Measurements from ENCODE around the gene LPP. TPM values are rescaled to one million over a fixed set of nuclear protein-coding genes. Genes with fewer than 3 reads are reported as not detected.

The LPP gene
- total and polyA plus RNA-seq, 2 of the 4 experiments (the other 2 are of a cell fraction): 16.0 to 130 TPM

DNA sequence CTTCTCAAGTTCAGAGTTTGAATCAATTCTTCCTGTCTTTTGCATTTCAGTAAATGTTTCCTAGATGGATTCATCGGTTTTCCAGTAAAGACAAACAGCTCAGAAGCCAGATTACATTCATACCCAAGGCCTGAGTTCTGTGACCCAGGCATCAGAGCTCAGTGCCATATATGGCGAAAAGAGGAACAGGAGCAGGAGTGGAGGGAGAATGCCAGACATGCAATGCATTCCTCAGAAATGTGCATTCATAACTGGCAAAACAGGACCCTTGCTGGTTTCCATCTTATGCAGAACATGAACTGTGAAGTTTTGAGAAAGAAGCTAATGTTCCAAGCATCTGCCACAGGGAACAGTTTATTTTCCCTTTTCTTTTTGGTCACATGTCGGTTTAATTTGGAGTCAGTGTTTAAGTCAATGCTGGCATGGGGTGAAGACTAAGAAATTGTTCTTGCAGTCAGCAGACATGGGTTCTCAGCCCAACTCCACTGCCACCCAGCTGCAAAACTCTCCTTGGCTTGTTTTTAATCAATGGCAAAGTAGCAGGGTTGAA is 116.5 kb downstream of the LPP start (continued):
- TF ChIP-seq CEBPB (IDR thresholded peaks at IDR 0.05; ENCODE audit: low read depth, low read length): no peak

GRCh38 chr3:188271226-188271914 is 117.4 kb downstream of the LPP start:
- peak overlapping the region; percentile 96 for H3K27ac ChIP-seq (ENCODE audit: insufficient read depth, low read length)
- CTCF ChIA-PET: interaction anchor here (0.6 to 0.8 kb wide), 3 partner anchors 124 to 236 kb away, joined by 3 read pairs; no protein-coding TSS in a partner anchor
- peaks cover 13% of the 10 kb centered on the region for H4K20me1 ChIP-seq (ENCODE audit: insufficient read depth, low read length)
- in situ Hi-C loops (cut with MboI; ENCODE audit: low sequenced_read_pairs): no loop called here
- H3K56ac ChIP-seq (ENCODE audit: extremely low read depth, insufficient read depth, low read length): peak overlapping the region; percentile 98
- no CpG with 5 or more reads among the region's 5 CpGs for WGBS, 2 experiments (ENCODE audit: extremely low coverage in 2 of 2, insufficient read length in 1 of 2)
- H3K14ac ChIP-seq (replicated peaks; ENCODE audit: low read depth, low read length): peak overlapping the region; percentile 98
- peaks cover 36% of the 10 kb centered on the region for H3K9me1 ChIP-seq (ENCODE audit: insufficient read depth, low read length)
- no peaks in the 10 kb centered on the region for H3K27me3 ChIP-seq (ENCODE audit: control insufficient read depth, insufficient read depth, low read length)
- peaks cover 3% of the 10 kb centered on the region for H3K36me3 ChIP-seq (ENCODE audit: control insufficient read depth, insufficient read depth, low read length)
- H3K4ac ChIP-seq (ENCODE audit: low read depth, low read length): peak overlapping the region; percentile 98
- intact Hi-C loops (cut with micrococcal nuclease): loop anchor here (5.0 kb wide), 2 partner anchors 236 to 361 kb away; no protein-coding TSS in a partner anchor
- peak overlapping the region; percentile 94 for H3K18ac ChIP-seq (ENCODE audit: low read depth, low read length)
- H3K9ac ChIP-seq (ENCODE audit: low read depth, low read length): peak overlapping the region; percentile 76; the same call in 1 of the 2 replicates
- peak overlapping the region; percentile 98 for H2BK5ac ChIP-seq (ENCODE audit: low read depth, low read length, poor library complexity, severe bottlenecking)
- H2AFZ ChIP-seq (replicated peaks; ENCODE audit: low read length, poor library complexity): no peak overlapping the region
- peak overlapping the region; percentile 95 for H2AK5ac ChIP-seq (ENCODE audit: low read depth, low read length)
- peak overlapping the region; percentile 34; the same call in 1 of the 2 replicates for H3K4me2 ChIP-seq (ENCODE audit: low read depth, low read length)
- DNase-seq (no peak), ATAC-seq (ENCODE audit: low read depth) (no peak)
- H4K5ac ChIP-seq (ENCODE audit: low read depth, low read length): peak overlapping the region; percentile 60
- H3K9me3 ChIP-seq (ENCODE audit: control insufficient read depth, insufficient read depth, low read length): no peaks in the 10 kb centered on the region
- POLR2A ChIA-PET (ENCODE audit: unreplicated experiment): interaction anchor here (0.6 to 1.2 kb wide), 2 partner anchors 401 to 526 kb away, joined by 3 read pairs; partner anchors contain the start of gene BCL6
- peak overlapping the region; percentile 97 for H2BK120ac ChIP-seq (ENCODE audit: low read depth, low read length)
- H4K8ac ChIP-seq (ENCODE audit: low read depth in 2 of 2, low read length in 2 of 2): peak overlapping the region; percentile 69 to 97
- H2AK9ac ChIP-seq (replicated peaks; ENCODE audit: low read depth, low read length, poor library complexity): no peak overlapping the region
- H3K79me1 ChIP-seq (ENCODE audit: low read depth in 1 of 2, low read length in 2 of 2): peaks cover 28 to 63% of the 10 kb centered on the region in 2 experiments
- H3K4me1 ChIP-seq (ENCODE audit: control insufficient read depth, insufficient read depth, low read length): peaks cover 45% of the 10 kb centered on the region
- BruUV-seq (replicated peaks): no TSS peak
- peak overlapping the region; percentile 96 for H4K91ac ChIP-seq (ENCODE audit: insufficient read depth, low read depth, low read length)
- dilution Hi-C loops (cut with HindIII; ENCODE audit: low sequenced_read_pairs, unreplicated experiment): no loop called here
- H2BK20ac ChIP-seq (ENCODE audit: low read depth, low read length): peak overlapping the region; percentile 98
- H2BK15ac ChIP-seq (ENCODE audit: low read depth, low read length): peak overlapping the region; percentile 96
- peak overlapping the region; percentile 91 for H3K23ac ChIP-seq (ENCODE audit: low read depth, low read length)
- no peak overlapping the region for H3K4me3 ChIP-seq (ENCODE audit: insufficient read depth, low read depth, low read length)
- no peak for TF ChIP-seq POLR2A (IDR thresholded peaks at IDR 0.05; ENCODE audit: low read depth, low read length)
- TF ChIP-seq MXI1 (IDR thresholded peaks at IDR 0.05; ENCODE audit: borderline replicate concordance, low read depth, low read length): no peak
- TF ChIP-seq MAZ (IDR thresholded peaks at IDR 0.05; ENCODE audit: borderline replicate concordance, low read depth, low read length): no peak
- TF ChIP-seq BHLHE40 (IDR thresholded peaks at IDR 0.05; ENCODE audit: low read depth, low read length): no peak
- TF ChIP-seq ELK1 (IDR thresholded peaks at IDR 0.05; ENCODE audit: borderline replicate concordance, low read depth, low read length): no peak
- no peak for TF ChIP-seq USF2 (IDR thresholded peaks at IDR 0.05; ENCODE audit: low read depth, low read length)
- TF ChIP-seq RCOR1 (IDR thresholded peaks at IDR 0.05; ENCODE audit: insufficient replicate concordance, low read length): no peak
- TF ChIP-seq, protein P1, sequence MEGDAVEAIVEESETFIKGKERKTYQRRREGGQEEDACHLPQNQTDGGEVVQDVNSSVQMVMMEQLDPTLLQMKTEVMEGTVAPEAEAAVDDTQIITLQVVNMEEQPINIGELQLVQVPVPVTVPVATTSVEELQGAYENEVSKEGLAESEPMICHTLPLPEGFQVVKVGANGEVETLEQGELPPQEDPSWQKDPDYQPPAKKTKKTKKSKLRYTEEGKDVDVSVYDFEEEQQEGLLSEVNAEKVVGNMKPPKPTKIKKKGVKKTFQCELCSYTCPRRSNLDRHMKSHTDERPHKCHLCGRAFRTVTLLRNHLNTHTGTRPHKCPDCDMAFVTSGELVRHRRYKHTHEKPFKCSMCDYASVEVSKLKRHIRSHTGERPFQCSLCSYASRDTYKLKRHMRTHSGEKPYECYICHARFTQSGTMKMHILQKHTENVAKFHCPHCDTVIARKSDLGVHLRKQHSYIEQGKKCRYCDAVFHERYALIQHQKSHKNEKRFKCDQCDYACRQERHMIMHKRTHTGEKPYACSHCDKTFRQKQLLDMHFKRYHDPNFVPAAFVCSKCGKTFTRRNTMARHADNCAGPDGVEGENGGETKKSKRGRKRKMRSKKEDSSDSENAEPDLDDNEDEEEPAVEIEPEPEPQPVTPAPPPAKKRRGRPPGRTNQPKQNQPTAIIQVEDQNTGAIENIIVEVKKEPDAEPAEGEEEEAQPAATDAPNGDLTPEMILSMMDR (conservative IDR thresholded peaks at IDR 0.05; ENCODE audit: low read depth, low read length): no peak
- no peak for TF ChIP-seq RFX5 (IDR thresholded peaks at IDR 0.05; ENCODE audit: low read depth, low read length)
- no peak for TF ChIP-seq SMC3 (IDR thresholded peaks at IDR 0.05; ENCODE audit: low read depth, low read length)
